DOHH2 (cell line): ENCODE results near the gene TMEM132A.

Experiments used
- H3F3A ChIP-seq: fragments of 200-600 bp; sonication (generic), shearing (Covaris generic); 2 replicates; pipeline ENCODE4 v1.6.0; 2016; ENCODE audit warnings: antibody characterized with exemption, mild to moderate bottlenecking; ENCODE audit not compliant: control insufficient read depth, insufficient read depth
- H3K27ac ChIP-seq: fragments of 200-600 bp; sonication (generic); 2 replicates; pipeline ENCODE4 v1.5.1; 2014; ENCODE audit warnings: low read depth, mild to moderate bottlenecking, low read length, moderate library complexity
- H3K27me3 ChIP-seq: fragments of 200-600 bp; sonication (generic); 2 replicates; pipeline ENCODE4 v1.6.1; 2014; ENCODE audit warnings: mild to moderate bottlenecking, low read length, mixed read lengths; ENCODE audit not compliant: control insufficient read depth
- H3K36me3 ChIP-seq: fragments of 200-600 bp; sonication (generic); 2 replicates; pipeline ENCODE4 v1.6.1; 2014; ENCODE audit warnings: mild to moderate bottlenecking, low read length, moderate library complexity, mixed read lengths; ENCODE audit not compliant: control insufficient read depth
- H3K4me1 ChIP-seq: fragments of 200-600 bp; sonication (generic); 2 replicates; pipeline ENCODE4 v1.6.1; 2014; ENCODE audit warnings: mild to moderate bottlenecking, low read length, mixed read lengths; ENCODE audit not compliant: control insufficient read depth
- H3K4me2 ChIP-seq: fragments of 200-600 bp; sonication (generic); 2 replicates; pipeline ENCODE4 v1.6.0; 2014; ENCODE audit warnings: mild to moderate bottlenecking, low read length, moderate library complexity
- H3K4me3 ChIP-seq: fragments of 200-600 bp; sonication (generic); 2 replicates; pipeline ENCODE4 v1.5.1; 2014; ENCODE audit warnings: mild to moderate bottlenecking, low read length, mixed read lengths
- H3K79me2 ChIP-seq: fragments of 200-600 bp; sonication (generic); 2 replicates; pipeline ENCODE4 v1.6.1; 2014; ENCODE audit warnings: mild to moderate bottlenecking, low read length, mixed read lengths; ENCODE audit not compliant: control insufficient read depth
- H3K9me2 ChIP-seq: fragments of 200-600 bp; sonication (generic); replicated peaks from 2 replicates; pipeline ENCODE4 v1.6.1; 2014; ENCODE audit warnings: mild to moderate bottlenecking, low read length, mixed read lengths; ENCODE audit not compliant: control insufficient read depth
- H3K9me3 ChIP-seq: fragments of 200-600 bp; sonication (generic); 2 replicates; pipeline ENCODE4 v1.6.1; 2014; ENCODE audit warnings: antibody characterized with exemption, low read length, mixed read lengths; ENCODE audit not compliant: control insufficient read depth, insufficient read depth
- H4K20me1 ChIP-seq: fragments of 200-600 bp; sonication (generic); 2 replicates; pipeline ENCODE4 v1.6.0; 2014; ENCODE audit warnings: low read depth, mild to moderate bottlenecking, antibody characterized with exemption, low read length, moderate library complexity; ENCODE audit not compliant: control insufficient read depth, insufficient read depth
- CTCF ChIP-seq: fragments of 200-600 bp; sonication (generic); IDR thresholded peaks from one replicate; pipeline ENCODE4 v1.5.1; 2014; ENCODE audit warnings: antibody characterized with exemption, mild to moderate bottlenecking, low read depth, low read length; ENCODE audit not compliant: poor library complexity, severe bottlenecking
- EZH2phosphoT487 ChIP-seq: fragments of 200-600 bp; sonication (generic); IDR thresholded peaks from 2 replicates; pipeline ENCODE4 v1.6.1; 2017; ENCODE audit warnings: borderline replicate concordance, mild to moderate bottlenecking, antibody characterized with exemption, low read length, moderate library complexity, mixed read lengths

TMEM132A gene

GRCh38 chr11:60938500-60938899, 14.2 kb downstream of the TMEM132A start:
- Histone ChIP-seq H3K9me2 (no peaks in the 10 kb centered on the region), H3K27me3 (no peaks in the 10 kb centered on the region), H3K4me3 (no peak overlapping the region), H3F3A (no peaks in the 10 kb centered on the region), H3K36me3 (peaks cover 59% of the 10 kb centered on the region), H3K27ac (no peak overlapping the region), H3K4me1 (peaks cover 37% of the 10 kb centered on the region), H4K20me1 (0 out of 2 replicates have a peak, but pooled peaks cover 7% of the 10 kb centered on the region), H3K79me2 (peaks cover 7% of the 10 kb centered on the region), H3K4me2 (no peak overlapping the region), H3K9me3 (no peaks in the 10 kb centered on the region)
- TF ChIP-seq EZH2phosphoT487, result no peak
- no peak for TF ChIP-seq CTCF

GRCh38 chr11:60939301-60939700, 15.0 kb downstream of the TMEM132A start:
- Histone ChIP-seq H3K27me3 (no peaks in the 10 kb centered on the region), H3F3A (no peaks in the 10 kb centered on the region), H3K36me3 (peaks cover 65% of the 10 kb centered on the region), H3K27ac (no peak overlapping the region), H3K9me3 (no peaks in the 10 kb centered on the region), H3K79me2 (peaks cover 12% of the 10 kb centered on the region), H3K4me2 (no peak overlapping the region), H3K4me1 (peaks cover 32% of the 10 kb centered on the region), H4K20me1 (0 out of 2 replicates have a peak, but pooled peaks cover 7% of the 10 kb centered on the region), H3K4me3 (no peak overlapping the region), H3K9me2 (no peaks in the 10 kb centered on the region)
- TF ChIP-seq CTCF (no peak), EZH2phosphoT487 (no peak)

- Histone ChIP-seq H3K27ac (no peak overlapping the region), H4K20me1 (0 out of 2 replicates have a peak, but pooled peaks cover 7% of the 10 kb centered on the region), H3K9me3 (no peaks in the 10 kb centered on the region), H3K4me2 (no peak overlapping the region), H3F3A (no peaks in the 10 kb centered on the region), H3K79me2 (peaks cover 17% of the 10 kb centered on the region), H3K4me1 (peaks cover 32% of the 10 kb centered on the region), H3K27me3 (no peaks in the 10 kb centered on the region), H3K9me2 (no peaks in the 10 kb centered on the region), H3K4me3 (no peak overlapping the region), H3K36me3 (peaks cover 71% of the 10 kb centered on the region)
- TF ChIP-seq EZH2phosphoT487, result no peak
- no peak for TF ChIP-seq CTCF
Observed at GRCh38 chr11:60939855-60940254, 15.6 kb downstream of the TMEM132A start.
